Mammary epithelial cell (primary cell): ENCODE results near the gene RALGAPA2.

Experiments used
- CTCF ChIP-seq, 2 donors: IDR thresholded peaks in 1 of 2; conservative IDR thresholded peaks in 1 of 2; 2 replicates each; pipeline ENCODE4 v1.5.1; 2011 to 2012; ENCODE audit warnings: inconsistent platforms in 2 of 2, low read length in 2 of 2, mild to moderate bottlenecking in 2 of 2, control low read depth in 1 of 2, low read depth in 1 of 2; ENCODE audit not compliant: insufficient read depth in 1 of 2; ENCODE audit errors: extremely low read depth in 1 of 2
- EZH2 ChIP-seq: IDR thresholded peaks from 2 replicates; pipeline ENCODE4 v1.6.1; 2012; ENCODE audit warnings: low read length, inconsistent platforms, borderline replicate concordance

DNA sequence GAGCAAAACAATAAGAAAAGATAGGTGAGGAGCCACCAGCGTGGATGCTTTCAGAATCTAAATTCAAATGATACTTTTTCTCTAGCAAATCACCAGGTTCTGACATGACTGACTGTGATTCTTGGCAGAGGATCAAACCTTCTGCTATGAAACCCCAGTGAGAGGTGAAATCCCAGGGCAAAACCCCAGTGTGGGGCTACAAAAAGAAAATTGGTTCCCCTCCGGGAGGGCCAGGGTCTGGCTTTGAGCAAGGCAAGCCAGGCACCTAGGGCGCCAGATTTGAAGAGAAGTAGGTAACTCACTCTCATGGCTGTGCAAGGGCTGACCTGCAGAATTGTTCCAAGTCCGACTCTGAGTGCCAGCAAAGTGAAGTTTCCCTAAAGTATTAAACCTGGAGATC is 20.2 kb upstream of the RALGAPA2 start:
- no peak for TF ChIP-seq CTCF (conservative IDR thresholded peaks at IDR 0.05 in 1 of 2, IDR thresholded peaks at IDR 0.05 in 1 of 2; ENCODE audit: extremely low read depth in 1 of 2, insufficient read depth in 1 of 2, low read depth in 1 of 2, low read length in 2 of 2)
- TF ChIP-seq EZH2, result no peak
